Measurements from ENCODE around the gene RENBP.

Gene RENBP

GRCh38 chrX:153973127-153974002 lies 28.9 kb upstream of the RENBP start (continued):
- TF ChIP-seq, protein P1, sequence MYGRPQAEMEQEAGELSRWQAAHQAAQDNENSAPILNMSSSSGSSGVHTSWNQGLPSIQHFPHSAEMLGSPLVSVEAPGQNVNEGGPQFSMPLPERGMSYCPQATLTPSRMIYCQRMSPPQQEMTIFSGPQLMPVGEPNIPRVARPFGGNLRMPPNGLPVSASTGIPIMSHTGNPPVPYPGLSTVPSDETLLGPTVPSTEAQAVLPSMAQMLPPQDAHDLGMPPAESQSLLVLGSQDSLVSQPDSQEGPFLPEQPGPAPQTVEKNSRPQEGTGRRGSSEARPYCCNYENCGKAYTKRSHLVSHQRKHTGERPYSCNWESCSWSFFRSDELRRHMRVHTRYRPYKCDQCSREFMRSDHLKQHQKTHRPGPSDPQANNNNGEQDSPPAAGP (tag by site-specific recombination; IDR thresholded peaks at IDR 0.05) = no peak
- TF ChIP-seq, protein P2, sequence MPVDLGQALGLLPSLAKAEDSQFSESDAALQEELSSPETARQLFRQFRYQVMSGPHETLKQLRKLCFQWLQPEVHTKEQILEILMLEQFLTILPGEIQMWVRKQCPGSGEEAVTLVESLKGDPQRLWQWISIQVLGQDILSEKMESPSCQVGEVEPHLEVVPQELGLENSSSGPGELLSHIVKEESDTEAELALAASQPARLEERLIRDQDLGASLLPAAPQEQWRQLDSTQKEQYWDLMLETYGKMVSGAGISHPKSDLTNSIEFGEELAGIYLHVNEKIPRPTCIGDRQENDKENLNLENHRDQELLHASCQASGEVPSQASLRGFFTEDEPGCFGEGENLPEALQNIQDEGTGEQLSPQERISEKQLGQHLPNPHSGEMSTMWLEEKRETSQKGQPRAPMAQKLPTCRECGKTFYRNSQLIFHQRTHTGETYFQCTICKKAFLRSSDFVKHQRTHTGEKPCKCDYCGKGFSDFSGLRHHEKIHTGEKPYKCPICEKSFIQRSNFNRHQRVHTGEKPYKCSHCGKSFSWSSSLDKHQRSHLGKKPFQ (tag by site-specific recombination; IDR thresholded peaks at IDR 0.05) = no peak

GRCh38 chrX:153972368-153973126 lies 28.1 kb upstream of the RENBP start, which contains the start of gene TMEM187:
TSS of gene TMEM187 (plus strand) at chrX:153972754. CDS start at chrX:153982063, 9,309 bp downstream.
- Histone ChIP-seq H3K27ac (ENCODE audit: extremely low read depth, low read depth, low read length) (peak within 1 kb of the TSS; percentile 99), H3K4me3 (ENCODE audit: low read depth, low read length) (peak within 1 kb of the TSS; percentile 95), H3K9me3 (ENCODE audit: control insufficient read depth, insufficient read depth, low read depth, low read length) (no peaks in the 10 kb centered on the region), H3K4me1 (ENCODE audit: control insufficient read depth, insufficient read depth, low read length) (peaks cover 10% of the 10 kb centered on the region), H3K36me3 (ENCODE audit: control insufficient read depth in 2 of 2, insufficient read depth in 1 of 2, low read length in 2 of 2) (peaks cover 0 to 12% of the 10 kb centered on the region in 2 experiments; a peak in 1 of 3 replicates)
- ChIA-PET CTCF (interaction anchor here (1.3 kb wide), 1 partner anchor 9 kb away, joined by 3 read pairs; no protein-coding TSS in a partner anchor), POLR2A (interaction anchor here (0.6 to 4.6 kb wide), 10 partner anchors 9 to 518 kb away, joined by 3 to 67 read pairs (median 4); partner anchors contain the start of gene NAA10)
- TF ChIP-seq ZNF701 (tag by site-specific recombination; IDR thresholded peaks at IDR 0.05) (no peak), ZNF623 (tag by site-specific recombination; IDR thresholded peaks at IDR 0.05) (no peak), ZNF16 (tag by site-specific recombination; IDR thresholded peaks at IDR 0.05; ENCODE audit: low read depth) (no peak), ZNF404 (tag by site-specific recombination; IDR thresholded peaks at IDR 0.05) (no peak), ZNF660 (tag by site-specific recombination; IDR thresholded peaks at IDR 0.05) (peak; percentile 56; the same call in 1 of the 2 replicates), ZNF24 (tag by site-specific recombination; IDR thresholded peaks at IDR 0.05) (no peak), ZNF629 (tag by site-specific recombination; IDR thresholded peaks at IDR 0.05) (no peak), ZBTB17 (tag by site-specific recombination; IDR thresholded peaks at IDR 0.05) (no peak), ZNF362 (tag by site-specific recombination; IDR thresholded peaks at IDR 0.05) (no peak), HOXA7 (CRISPR knock-in tag; IDR thresholded peaks at IDR 0.05; ENCODE audit: borderline replicate concordance) (no peak), ZNF140 (tag by site-specific recombination; IDR thresholded peaks at IDR 0.05) (no peak), ZNF610 (tag by site-specific recombination; IDR thresholded peaks at IDR 0.05; ENCODE audit: borderline replicate concordance) (no peak), ZFP41 (tag by site-specific recombination; IDR thresholded peaks at IDR 0.05; ENCODE audit: borderline replicate concordance) (no peak), ZFP69B (tag by site-specific recombination; IDR thresholded peaks at IDR 0.05) (peak; percentile 96), ZNF37A (tag by site-specific recombination; IDR thresholded peaks at IDR 0.05) (peak; percentile 71), ZBTB10 (tag by site-specific recombination; IDR thresholded peaks at IDR 0.05) (no peak), ZNF416 (tag by site-specific recombination; IDR thresholded peaks at IDR 0.05) (no peak), PRDM1 (tag by site-specific recombination; IDR thresholded peaks at IDR 0.05) (peak; percentile 37; the same call in 1 of the 2 replicates), ZBTB7A (tag by site-specific recombination; IDR thresholded peaks at IDR 0.05; ENCODE audit: low read depth) (no peak), ZNF350 (tag by site-specific recombination; IDR thresholded peaks at IDR 0.05) (no peak), HOXC10 (CRISPR knock-in tag; IDR thresholded peaks at IDR 0.05) (no peak), ZNF692 (tag by site-specific recombination; IDR thresholded peaks at IDR 0.05) (peak; percentile 98), KLF8 (tag by site-specific recombination; IDR thresholded peaks at IDR 0.05) (peak; percentile 71)
- TF ChIP-seq, protein P3, sequence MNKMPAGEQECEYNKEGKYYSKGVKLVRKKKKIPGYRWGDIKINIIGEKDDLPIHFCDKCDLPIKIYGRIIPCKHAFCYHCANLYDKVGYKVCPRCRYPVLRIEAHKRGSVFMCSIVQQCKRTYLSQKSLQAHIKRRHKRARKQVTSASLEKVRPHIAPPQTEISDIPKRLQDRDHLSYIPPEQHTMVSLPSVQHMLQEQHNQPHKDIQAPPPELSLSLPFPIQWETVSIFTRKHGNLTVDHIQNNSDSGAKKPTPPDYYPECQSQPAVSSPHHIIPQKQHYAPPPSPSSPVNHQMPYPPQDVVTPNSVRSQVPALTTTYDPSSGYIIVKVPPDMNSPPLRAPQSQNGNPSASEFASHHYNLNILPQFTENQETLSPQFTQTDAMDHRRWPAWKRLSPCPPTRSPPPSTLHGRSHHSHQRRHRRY (tag by site-specific recombination; IDR thresholded peaks at IDR 0.05) = no peak
